ENCODE measurements around the gene HDAC3.

DNA sequence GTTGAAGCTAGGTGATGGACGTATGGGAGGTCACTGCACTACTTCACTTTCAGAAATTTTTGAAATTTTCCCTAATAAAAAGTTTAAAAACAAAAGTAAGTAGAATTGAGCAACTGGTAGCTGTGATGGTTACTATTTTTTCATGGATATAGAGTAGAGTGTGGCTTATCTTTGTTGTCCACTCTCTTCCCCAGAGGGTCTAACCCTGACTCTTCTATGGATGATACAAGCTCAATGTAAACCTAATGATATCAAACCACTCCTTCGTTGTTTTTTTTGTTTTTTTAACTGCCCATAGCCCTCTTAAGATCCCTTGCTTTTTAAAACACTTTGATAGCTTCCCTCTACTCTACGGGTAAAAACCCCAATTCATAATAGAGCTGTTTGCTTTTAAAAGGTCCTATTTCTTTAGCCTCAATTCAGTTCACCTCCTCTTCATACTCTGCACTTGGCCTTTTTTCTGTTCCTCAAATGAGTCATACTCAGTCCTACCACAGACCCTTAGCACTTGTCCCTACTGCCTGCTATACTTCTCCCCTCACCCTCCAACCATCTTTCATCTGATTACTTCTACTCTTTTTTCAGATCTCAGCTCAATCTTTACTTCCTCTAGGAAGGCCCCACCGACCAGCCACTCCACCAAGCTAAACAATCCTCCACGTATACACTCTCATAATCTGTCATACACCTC lies 2.6 kb downstream of the HDAC3 start:
- TF ChIP-seq CTCF (IDR thresholded peaks at IDR 0.05): no peak
- no peak for TF ChIP-seq ZFX (IDR thresholded peaks at IDR 0.05; ENCODE audit: borderline replicate concordance)
